NT2/D1 (cell line): ENCODE data around the gene CHST15.

Source experiments
- DNase-seq: peaks from one replicate; pipeline ENCODE4 v3.0.0-alpha.2; 2011; ENCODE audit warnings: low read depth, low spot score
- H3K27me3 ChIP-seq: 2 replicates; pipeline ENCODE4 v1.6.0; 2011; ENCODE audit warnings: mild to moderate bottlenecking; ENCODE audit not compliant: insufficient read length, insufficient read depth
- H3K36me3 ChIP-seq: 2 replicates; pipeline ENCODE4 v1.6.1; 2011; ENCODE audit warnings: mild to moderate bottlenecking, low read length, mixed read lengths; ENCODE audit not compliant: insufficient read depth, insufficient read length
- H3K4me1 ChIP-seq: 2 replicates; pipeline ENCODE4 v1.5.1; 2011; ENCODE audit not compliant: insufficient read depth, insufficient read length
- H3K4me3 ChIP-seq: 2 replicates; pipeline ENCODE4 v1.5.1; 2011; ENCODE audit warnings: low read depth; ENCODE audit not compliant: insufficient read length
- H3K9ac ChIP-seq: 2 replicates; pipeline ENCODE4 v1.6.0; 2011; ENCODE audit warnings: low read depth; ENCODE audit not compliant: insufficient read length
- H3K9me3 ChIP-seq: 2 replicates; pipeline ENCODE4 v1.5.1; 2011; ENCODE audit warnings: mild to moderate bottlenecking, low read length; ENCODE audit not compliant: insufficient read depth
- SUZ12 ChIP-seq: IDR thresholded peaks from 2 replicates; pipeline ENCODE4 v1.6.1; 2011; ENCODE audit not compliant: insufficient read length, insufficient read depth; ENCODE audit errors: extremely low read depth
- YY1 ChIP-seq: IDR thresholded peaks from 2 replicates; pipeline ENCODE4 v1.6.1; 2011; ENCODE audit not compliant: insufficient read length, insufficient read depth
- ZNF274 ChIP-seq: IDR thresholded peaks from 2 replicates; pipeline ENCODE4 v1.6.1; 2011; ENCODE audit warnings: mild to moderate bottlenecking, low read depth, low read length

CHST15 gene

DNA sequence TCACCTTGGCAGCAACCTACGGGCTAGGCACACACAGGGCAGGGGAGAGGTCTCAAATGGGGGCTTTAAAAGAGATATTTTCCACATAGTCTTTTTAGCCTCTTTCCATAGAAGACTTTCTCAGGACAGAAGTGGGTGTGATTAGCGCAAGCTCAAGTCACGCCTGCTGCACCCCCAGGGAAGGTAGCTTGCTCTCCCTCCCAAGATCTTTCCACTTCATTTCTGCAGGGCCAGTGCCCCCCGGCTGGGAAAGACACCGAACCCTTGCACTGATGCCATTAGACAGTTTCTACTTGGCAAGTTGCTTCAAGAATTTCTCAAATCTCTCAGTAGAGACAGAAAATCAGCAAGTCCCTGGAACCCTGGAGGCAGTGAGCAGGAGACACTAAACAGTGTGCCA lies 19.4 kb downstream of the CHST15 start:
- Histone ChIP-seq H3K4me3 (no peak overlapping the region), H3K9ac (no peak overlapping the region), H3K9me3 (no peaks in the 10 kb centered on the region; the same call in 1 of the 2 replicates), H3K4me1 (peaks cover 9% of the 10 kb centered on the region), H3K36me3 (no peaks in the 10 kb centered on the region), H3K27me3 (no peaks in the 10 kb centered on the region)
- TF ChIP-seq YY1: no peak
- no peak for TF ChIP-seq ZNF274
- no peak for TF ChIP-seq SUZ12
- no peak for DNase-seq

DNA sequence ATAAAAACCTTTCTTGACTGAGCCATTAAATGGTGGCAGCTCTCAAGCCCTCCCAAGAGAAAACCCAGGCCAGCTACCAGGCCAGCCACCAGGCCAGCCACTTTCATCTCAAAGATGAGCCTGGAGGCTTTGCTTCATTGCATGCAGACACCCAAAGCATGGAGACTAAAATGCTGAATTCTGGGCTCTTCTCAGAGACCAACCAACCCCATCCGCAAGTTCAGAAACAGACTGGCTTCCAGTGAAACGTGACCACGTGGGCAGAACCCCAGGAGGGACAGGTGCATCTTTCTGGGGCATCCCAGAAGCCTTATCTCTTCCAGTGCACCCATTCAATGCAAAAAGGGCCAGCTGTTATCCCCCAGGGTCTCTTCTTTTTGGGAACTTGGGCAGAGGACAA lies 20.9 kb downstream of the CHST15 start:
- H3K4me1 ChIP-seq: peaks cover 9% of the 10 kb centered on the region
- no peak overlapping the region for H3K4me3 ChIP-seq
- no peak for DNase-seq
- no peaks in the 10 kb centered on the region; the same call in 1 of the 2 replicates for H3K9me3 ChIP-seq
- H3K27me3 ChIP-seq: no peaks in the 10 kb centered on the region
- H3K9ac ChIP-seq: no peak overlapping the region
- no peaks in the 10 kb centered on the region for H3K36me3 ChIP-seq
- no peak for TF ChIP-seq SUZ12
- no peak for TF ChIP-seq ZNF274
- no peak for TF ChIP-seq YY1

DNA sequence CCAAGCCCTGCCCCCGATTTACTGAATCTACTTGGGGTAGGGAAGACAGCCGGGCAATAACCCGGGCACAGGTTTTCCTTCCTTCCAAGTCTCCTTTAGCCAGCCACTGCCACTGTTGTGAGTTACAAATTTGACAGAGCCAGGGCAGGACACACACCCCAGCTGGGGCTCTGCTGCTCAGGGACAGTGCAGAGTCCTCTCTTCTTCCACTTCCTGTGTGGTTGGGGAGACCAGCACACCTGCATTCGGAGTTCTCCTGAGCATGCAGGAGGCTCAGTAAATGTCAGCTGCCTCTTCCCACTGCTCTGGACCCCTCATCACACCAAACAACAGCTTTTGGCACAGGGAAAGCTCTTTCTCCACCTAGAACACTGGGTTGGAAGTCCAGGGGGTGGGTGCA lies 21.3 kb downstream of the CHST15 start:
- Histone ChIP-seq H3K4me1 (peaks cover 12% of the 10 kb centered on the region), H3K27me3 (no peaks in the 10 kb centered on the region), H3K9me3 (no peaks in the 10 kb centered on the region; the same call in 1 of the 2 replicates), H3K36me3 (no peaks in the 10 kb centered on the region), H3K4me3 (no peak overlapping the region), H3K9ac (no peak overlapping the region)
- no peak for DNase-seq
- TF ChIP-seq SUZ12 (no peak), YY1 (no peak), ZNF274 (no peak)

DNA sequence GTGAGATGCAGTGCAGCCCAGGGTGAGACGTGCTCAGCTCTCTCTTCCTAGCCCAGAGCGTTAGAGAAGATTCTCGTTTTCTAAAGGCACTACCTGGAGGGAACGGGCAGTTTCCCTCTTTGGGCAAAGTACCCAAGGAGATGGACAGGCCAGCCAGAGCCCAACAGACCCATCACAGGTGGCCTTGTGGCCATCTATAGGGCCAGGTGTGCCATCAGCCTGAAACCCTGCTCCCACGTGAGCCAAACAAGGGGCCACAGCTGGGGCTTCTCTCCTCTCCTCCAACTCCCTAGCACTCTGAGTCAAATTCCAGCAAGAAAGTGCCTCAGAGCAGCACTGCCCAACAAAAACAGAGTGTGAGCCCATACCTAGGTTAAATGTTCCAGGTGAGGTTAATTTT lies 22.3 kb downstream of the CHST15 start:
- no peaks in the 10 kb centered on the region for H3K27me3 ChIP-seq
- no peak overlapping the region for H3K9ac ChIP-seq
- no peak overlapping the region for H3K4me3 ChIP-seq
- H3K4me1 ChIP-seq: peaks cover 15% of the 10 kb centered on the region
- DNase-seq: no peak
- no peaks in the 10 kb centered on the region for H3K36me3 ChIP-seq
- no peaks in the 10 kb centered on the region; the same call in 1 of the 2 replicates for H3K9me3 ChIP-seq
- TF ChIP-seq SUZ12 (no peak), YY1 (no peak), ZNF274 (no peak)

DNA sequence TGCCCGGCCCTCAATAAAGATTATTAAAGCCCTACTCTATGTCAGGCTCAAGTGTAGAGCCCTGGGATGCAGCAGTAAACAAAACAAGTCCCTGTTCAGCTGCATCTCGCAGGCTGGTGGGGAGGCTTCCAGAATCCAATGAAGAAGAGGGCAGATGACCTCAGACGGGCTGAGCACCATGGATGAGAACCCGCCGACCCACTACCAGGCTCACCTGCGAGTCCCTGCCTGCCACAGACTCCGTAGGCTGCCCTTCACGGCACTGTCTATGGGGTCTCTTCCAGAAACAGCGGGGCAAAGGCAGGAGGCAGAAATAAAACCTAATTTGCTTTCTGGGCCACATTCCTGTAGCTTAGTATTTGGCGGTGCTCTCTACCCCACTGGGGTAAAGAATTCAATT lies 22.7 kb downstream of the CHST15 start:
- Histone ChIP-seq H3K9ac (no peak overlapping the region), H3K9me3 (no peaks in the 10 kb centered on the region; the same call in 1 of the 2 replicates), H3K4me3 (no peak overlapping the region), H3K36me3 (no peaks in the 10 kb centered on the region), H3K27me3 (no peaks in the 10 kb centered on the region), H3K4me1 (peaks cover 16% of the 10 kb centered on the region)
- DNase-seq: no peak
- TF ChIP-seq YY1 (no peak), SUZ12 (no peak), ZNF274 (no peak)

DNA sequence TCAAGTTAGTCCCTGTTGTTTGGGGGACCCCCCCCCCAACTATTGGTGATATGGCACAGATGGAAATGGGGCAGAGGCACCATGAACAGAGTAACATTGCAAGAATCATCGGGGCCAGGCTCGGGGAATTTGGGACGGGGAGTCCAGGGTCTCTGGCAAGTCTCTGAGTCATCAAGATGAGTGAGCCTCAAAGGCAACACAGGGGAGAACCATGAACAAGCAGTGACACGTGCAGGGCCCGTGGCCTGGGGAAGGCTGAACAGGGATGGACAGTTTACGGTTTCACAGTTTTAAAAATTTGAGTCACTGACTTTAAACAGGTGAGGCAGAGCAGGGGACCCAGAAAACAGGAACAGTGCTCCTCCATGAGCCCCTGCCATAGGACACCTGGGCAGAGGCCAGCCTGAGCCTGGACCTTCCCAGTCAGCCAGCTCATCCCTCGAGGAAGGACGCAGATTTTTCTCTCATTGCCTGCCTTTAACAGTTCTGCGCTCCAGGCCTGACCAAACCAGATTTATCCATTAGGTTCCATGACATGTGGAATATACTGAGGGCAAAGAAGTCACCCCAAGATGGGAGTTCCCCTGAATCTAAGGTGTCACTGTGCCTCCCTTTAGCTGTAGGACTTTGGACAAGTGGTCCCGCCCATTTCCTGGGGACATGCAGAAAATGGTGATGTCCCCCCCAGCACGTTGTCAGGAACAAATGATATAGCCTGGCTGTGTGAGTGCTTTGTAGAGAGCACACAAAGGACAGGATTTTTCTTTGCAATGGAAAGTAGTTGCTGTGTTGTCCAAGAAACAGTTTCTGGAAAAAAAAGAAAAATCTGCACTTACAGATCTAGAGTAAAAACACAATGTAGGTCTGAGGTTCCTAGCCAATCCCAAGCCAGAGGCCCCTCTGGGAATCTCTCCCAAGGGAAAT lies 23.8 kb downstream of the CHST15 start:
- Histone ChIP-seq H3K9ac (no peak overlapping the region), H3K4me3 (no peak overlapping the region)

DNA sequence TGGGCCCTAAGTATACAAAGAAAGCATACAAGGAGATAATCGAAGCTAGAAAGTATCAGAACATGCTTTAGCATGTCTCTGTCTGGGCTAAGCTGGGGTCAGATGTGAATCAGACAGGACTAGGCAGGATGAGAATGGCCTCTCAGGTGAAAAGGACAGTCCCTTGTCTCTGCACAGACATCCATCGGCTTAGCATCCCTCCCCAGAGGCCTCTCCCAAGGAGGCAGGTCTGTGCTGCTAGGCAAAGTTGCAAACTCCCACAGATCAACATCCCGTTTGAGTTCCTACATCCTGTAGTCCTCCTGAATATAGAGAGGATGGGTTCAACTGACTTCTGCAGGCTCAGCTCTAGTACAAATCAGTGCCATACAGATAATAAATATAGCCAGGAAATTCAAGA lies 24.5 kb downstream of the CHST15 start:
- H3K9ac ChIP-seq: no peak overlapping the region
- DNase-seq: no peak
- H3K27me3 ChIP-seq: no peaks in the 10 kb centered on the region
- H3K4me1 ChIP-seq: peaks cover 11% of the 10 kb centered on the region
- no peaks in the 10 kb centered on the region for H3K36me3 ChIP-seq
- no peak overlapping the region for H3K4me3 ChIP-seq
- no peaks in the 10 kb centered on the region for H3K9me3 ChIP-seq
- TF ChIP-seq YY1 (no peak), SUZ12 (no peak), ZNF274 (no peak)

More for the DNA sequence above, 23.8 kb downstream of the CHST15 start:
- no peaks in the 10 kb centered on the region for H3K36me3 ChIP-seq
- DNase-seq: no peak
- TF ChIP-seq SUZ12 (no peak), ZNF274 (no peak), YY1 (no peak)
- no peaks in the 10 kb centered on the region for H3K27me3 ChIP-seq
- H3K4me1 ChIP-seq: peaks cover 11% of the 10 kb centered on the region
- H3K9me3 ChIP-seq: no peaks in the 10 kb centered on the region; the same call in 1 of the 2 replicates
